ENCODE results near the gene TBC1D12. TPM values are rescaled to one million over a fixed set of nuclear protein-coding genes. Genes with fewer than 3 reads are reported as not detected.

TBC1D12 gene
- total RNA-seq, 1 experiment from 2014 or later, result 5.8 TPM

DNA sequence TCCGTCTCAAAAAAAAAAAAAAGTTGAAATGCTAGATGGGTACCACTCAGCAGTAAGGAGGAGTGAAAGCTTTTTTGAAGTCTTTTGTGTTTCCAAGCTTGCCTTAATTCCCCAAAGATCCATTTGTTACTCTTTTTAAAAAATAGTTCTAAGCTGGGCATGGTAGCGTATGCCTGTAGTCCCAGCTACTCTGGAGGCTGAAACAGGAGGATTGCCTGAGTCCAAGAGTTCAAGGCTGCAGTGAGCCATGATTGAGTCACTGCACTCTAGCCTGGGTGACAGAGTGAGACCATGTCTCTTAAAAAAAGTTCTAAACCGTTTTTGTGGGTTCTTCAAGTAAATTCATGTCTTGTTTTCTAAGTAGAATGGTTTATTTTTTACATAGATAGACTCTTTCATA lies 5.3 kb downstream of the TBC1D12 start:
- no peaks in the 10 kb centered on the region for H3K4me1 Mint-ChIP-seq (ENCODE audit: low read depth, unreplicated experiment)
- CTCF ChIA-PET, result interaction anchor here (0.7 kb wide), 1 partner anchor 239 kb away, joined by 4 read pairs; no protein-coding TSS in a partner anchor

DNA sequence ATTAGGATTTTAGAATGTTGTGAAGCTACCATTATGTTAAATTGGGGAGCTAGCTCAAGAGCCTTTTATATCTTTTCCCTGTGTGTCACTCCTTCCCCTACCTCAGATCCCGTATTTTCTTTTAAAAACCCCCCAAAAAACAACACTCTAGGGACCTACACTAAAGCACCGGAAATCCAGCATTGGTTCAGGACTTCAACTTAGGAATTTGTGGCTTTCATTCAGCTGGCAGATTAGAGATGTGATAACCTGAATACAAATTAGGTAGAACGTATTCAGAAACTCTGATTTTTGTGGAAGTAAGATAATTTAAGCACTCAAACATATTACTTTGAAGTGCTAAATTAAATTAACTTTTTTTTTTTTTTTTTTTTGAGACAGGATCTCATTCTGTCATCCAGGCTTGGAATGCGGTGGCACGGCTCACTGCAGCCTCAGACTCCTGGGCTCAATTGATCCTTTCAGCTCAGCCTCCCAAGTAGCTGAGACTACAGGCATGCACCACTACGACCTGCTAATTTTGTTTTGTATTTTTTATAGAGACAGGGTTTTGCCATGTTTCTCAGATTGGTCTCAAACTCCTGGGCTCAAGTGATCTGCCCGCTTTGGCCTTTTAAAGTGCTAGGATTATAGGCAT lies 6.8 kb downstream of the TBC1D12 start:
- Mint-ChIP-seq H3K27me3 (ENCODE audit: unreplicated experiment) (no peaks in the 10 kb centered on the region), H3K4me1 (ENCODE audit: low read depth, unreplicated experiment) (no peaks in the 10 kb centered on the region), H3K4me3 (ENCODE audit: low read depth, unreplicated experiment) (no peak overlapping the region), H3K27ac (ENCODE audit: unreplicated experiment) (no peak overlapping the region), H3K36me3 (ENCODE audit: insufficient read depth, unreplicated experiment) (peaks cover 16% of the 10 kb centered on the region), H3K9me3 (ENCODE audit: low read depth, unreplicated experiment) (no peaks in the 10 kb centered on the region)
- no TSS peak for BruUV-seq (replicated peaks)
- CTCF ChIA-PET, result interaction anchor here (0.7 kb wide), 2 partner anchors 405 to 1157 kb away, joined by 5 to 7 read pairs; no protein-coding TSS in a partner anchor
- no peak for DNase-seq
- TF ChIP-seq, protein P1, sequence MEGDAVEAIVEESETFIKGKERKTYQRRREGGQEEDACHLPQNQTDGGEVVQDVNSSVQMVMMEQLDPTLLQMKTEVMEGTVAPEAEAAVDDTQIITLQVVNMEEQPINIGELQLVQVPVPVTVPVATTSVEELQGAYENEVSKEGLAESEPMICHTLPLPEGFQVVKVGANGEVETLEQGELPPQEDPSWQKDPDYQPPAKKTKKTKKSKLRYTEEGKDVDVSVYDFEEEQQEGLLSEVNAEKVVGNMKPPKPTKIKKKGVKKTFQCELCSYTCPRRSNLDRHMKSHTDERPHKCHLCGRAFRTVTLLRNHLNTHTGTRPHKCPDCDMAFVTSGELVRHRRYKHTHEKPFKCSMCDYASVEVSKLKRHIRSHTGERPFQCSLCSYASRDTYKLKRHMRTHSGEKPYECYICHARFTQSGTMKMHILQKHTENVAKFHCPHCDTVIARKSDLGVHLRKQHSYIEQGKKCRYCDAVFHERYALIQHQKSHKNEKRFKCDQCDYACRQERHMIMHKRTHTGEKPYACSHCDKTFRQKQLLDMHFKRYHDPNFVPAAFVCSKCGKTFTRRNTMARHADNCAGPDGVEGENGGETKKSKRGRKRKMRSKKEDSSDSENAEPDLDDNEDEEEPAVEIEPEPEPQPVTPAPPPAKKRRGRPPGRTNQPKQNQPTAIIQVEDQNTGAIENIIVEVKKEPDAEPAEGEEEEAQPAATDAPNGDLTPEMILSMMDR (IDR thresholded peaks at IDR 0.05; ENCODE audit: unreplicated experiment), result no peak
- intact Hi-C loops (cut with micrococcal nuclease; ENCODE audit: unreplicated experiment), result no loop called here

More for the DNA sequence above, 5.3 kb downstream of the TBC1D12 start:
- no peak overlapping the region for H3K27ac Mint-ChIP-seq (ENCODE audit: unreplicated experiment)
- intact Hi-C loops (cut with micrococcal nuclease; ENCODE audit: unreplicated experiment), result no loop called here
- H3K9me3 Mint-ChIP-seq (ENCODE audit: low read depth, unreplicated experiment), result no peaks in the 10 kb centered on the region
- BruUV-seq (replicated peaks), result no TSS peak
- no peaks in the 10 kb centered on the region for H3K27me3 Mint-ChIP-seq (ENCODE audit: unreplicated experiment)
- no peak for DNase-seq
- TF ChIP-seq, protein P1 (IDR thresholded peaks at IDR 0.05; ENCODE audit: unreplicated experiment), result no peak
- peaks cover 25% of the 10 kb centered on the region for H3K36me3 Mint-ChIP-seq (ENCODE audit: insufficient read depth, unreplicated experiment)
- H3K4me3 Mint-ChIP-seq (ENCODE audit: low read depth, unreplicated experiment), result no peak overlapping the region

DNA sequence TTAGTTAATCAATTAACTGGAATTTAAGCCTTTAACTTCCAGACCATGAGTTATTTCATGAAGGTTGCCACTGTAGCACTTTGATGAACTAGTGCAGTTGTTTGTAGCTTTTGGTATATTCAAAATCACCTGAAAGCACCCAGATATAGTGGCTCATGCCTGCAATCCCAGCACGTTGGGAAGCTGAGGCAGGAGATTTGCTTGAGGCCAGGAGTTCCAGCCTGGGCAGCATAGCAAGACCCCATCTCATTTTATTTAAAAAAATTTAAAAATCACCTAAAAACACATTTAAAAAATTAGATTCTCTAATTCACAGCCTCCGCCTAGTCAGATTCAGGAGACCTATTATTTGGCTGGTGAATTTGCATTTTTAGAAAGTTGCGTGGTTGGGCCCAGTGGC lies 9.0 kb downstream of the TBC1D12 start:
- H3K36me3 Mint-ChIP-seq (ENCODE audit: insufficient read depth, unreplicated experiment), result no peaks in the 10 kb centered on the region
- intact Hi-C loops (cut with micrococcal nuclease; ENCODE audit: unreplicated experiment), result no loop called here
- CTCF ChIA-PET, result no interaction called here
- H3K4me1 Mint-ChIP-seq (ENCODE audit: low read depth, unreplicated experiment), result no peaks in the 10 kb centered on the region
- BruUV-seq (replicated peaks), result no TSS peak
- DNase-seq, result no peak
- H3K27ac Mint-ChIP-seq (ENCODE audit: unreplicated experiment), result no peak overlapping the region
- TF ChIP-seq, protein P1 (IDR thresholded peaks at IDR 0.05; ENCODE audit: unreplicated experiment), result no peak
- H3K4me3 Mint-ChIP-seq (ENCODE audit: low read depth, unreplicated experiment), result no peak overlapping the region
- H3K9me3 Mint-ChIP-seq (ENCODE audit: low read depth, unreplicated experiment), result no peaks in the 10 kb centered on the region
- H3K27me3 Mint-ChIP-seq (ENCODE audit: unreplicated experiment), result no peaks in the 10 kb centered on the region

DNA sequence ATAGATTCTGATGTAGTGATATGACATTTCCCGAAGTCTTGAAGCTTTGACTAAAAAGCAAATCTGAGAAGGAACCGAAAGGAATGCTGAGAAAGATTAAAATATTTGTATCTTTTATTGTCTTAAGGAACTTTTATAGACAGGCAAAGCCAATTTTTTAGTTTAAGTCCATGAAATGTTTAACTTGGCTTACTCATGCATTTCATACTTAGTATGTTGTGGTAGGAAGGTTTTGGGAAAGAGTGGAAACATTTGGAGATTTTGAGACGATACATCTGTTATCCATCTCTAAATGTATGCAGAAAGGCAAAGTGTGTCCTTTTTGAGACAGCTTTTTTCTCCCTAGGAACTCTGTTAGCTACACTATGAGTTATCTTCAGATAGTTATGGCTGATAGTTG lies 10.1 kb downstream of the TBC1D12 start:
- no peaks in the 10 kb centered on the region for H3K36me3 Mint-ChIP-seq (ENCODE audit: insufficient read depth, unreplicated experiment)
- no TSS peak for BruUV-seq (replicated peaks)
- TF ChIP-seq, protein P1 (IDR thresholded peaks at IDR 0.05; ENCODE audit: unreplicated experiment), result no peak
- CTCF ChIA-PET, result interaction anchor here (1.2 kb wide), 1 partner anchor 9 kb away, joined by 4 read pairs; no protein-coding TSS in a partner anchor
- intact Hi-C loops (cut with micrococcal nuclease; ENCODE audit: unreplicated experiment), result no loop called here
- H3K9me3 Mint-ChIP-seq (ENCODE audit: low read depth, unreplicated experiment), result no peaks in the 10 kb centered on the region
- H3K27me3 Mint-ChIP-seq (ENCODE audit: unreplicated experiment), result no peaks in the 10 kb centered on the region
- H3K4me3 Mint-ChIP-seq (ENCODE audit: low read depth, unreplicated experiment), result no peak overlapping the region
- H3K4me1 Mint-ChIP-seq (ENCODE audit: low read depth, unreplicated experiment), result no peaks in the 10 kb centered on the region
- no peak overlapping the region for H3K27ac Mint-ChIP-seq (ENCODE audit: unreplicated experiment)
- no peak for DNase-seq
